ENCODE data around the gene DPM2.
A peak's percentile ranks its signal among the peaks of the same experiment; 100 is the strongest.

DPM2 gene

DNA sequence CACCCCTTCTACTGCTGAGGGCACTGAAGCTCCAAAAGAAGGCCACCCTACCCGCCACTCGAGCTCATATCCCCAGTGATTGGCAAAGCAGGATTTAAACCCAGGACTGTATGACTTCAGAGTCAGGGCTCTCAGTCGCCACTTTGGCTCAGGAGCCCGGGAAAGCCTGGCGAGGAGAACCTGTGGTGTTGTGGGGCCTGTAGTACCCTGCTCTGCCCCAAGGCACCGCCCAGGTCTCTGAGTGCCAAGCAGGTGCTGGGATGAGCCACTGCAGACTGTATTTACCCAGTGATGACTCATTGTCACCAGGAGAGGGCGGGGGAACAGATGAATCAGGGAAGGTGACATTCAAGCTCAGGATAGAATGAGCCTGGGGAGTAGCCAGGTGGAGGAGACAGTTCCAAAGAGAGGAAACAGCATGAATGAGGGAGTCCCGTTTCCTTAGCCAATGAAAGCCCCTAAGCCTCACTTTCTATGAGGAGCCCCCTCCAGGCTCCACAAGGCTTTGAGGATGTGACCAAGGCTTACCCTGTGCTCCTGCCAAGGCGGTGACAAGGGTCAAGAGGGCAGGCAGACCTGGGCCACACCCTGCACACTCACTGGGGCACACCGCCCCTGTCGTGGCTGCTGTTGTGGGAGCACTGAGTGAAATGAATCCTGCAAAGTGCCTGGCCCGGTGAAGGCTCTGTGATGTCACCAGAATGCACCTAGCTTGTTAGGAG, 17.8 kb upstream of the DPM2 start:
- Histone ChIP-seq H3K36me3 (ENCODE audit: low read length) (peaks cover 6% of the 10 kb centered on the region; the same call in 1 of the 2 replicates), H3K27ac (ENCODE audit: low read depth, low read length) (no peak overlapping the region; the same call in 1 of the 2 replicates)

DNA sequence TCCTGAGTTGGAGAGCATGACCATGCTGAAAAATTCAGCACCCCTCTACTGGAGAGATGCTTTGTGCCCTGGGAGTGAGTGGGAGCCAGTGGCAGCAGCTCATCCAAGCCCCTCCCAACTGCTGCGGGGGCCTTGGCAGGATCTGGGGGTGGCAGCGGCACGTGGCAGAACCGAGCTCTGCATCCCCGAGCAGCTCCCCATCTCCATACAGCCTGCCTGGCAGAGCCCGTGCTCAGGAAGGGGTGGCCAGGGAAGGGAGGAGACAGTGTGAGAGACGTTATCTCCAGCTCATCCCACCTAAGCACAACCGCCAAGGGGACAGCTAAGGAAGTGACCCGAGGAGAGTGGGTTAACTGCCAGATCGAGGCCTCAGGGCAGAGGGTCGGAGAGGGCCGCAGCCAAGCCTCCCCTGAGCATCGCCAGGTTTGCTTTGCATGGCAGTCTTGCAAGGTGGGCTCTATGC, 17.2 kb upstream of the DPM2 start:
- H3K9me2 ChIP-seq (replicated peaks; ENCODE audit: insufficient read depth, low read length): no peaks in the 10 kb centered on the region
- no peak overlapping the region for H3K4me2 ChIP-seq (ENCODE audit: low read depth, low read length, poor library complexity, severe bottlenecking)
- no peaks in the 10 kb centered on the region for H3K9me3 ChIP-seq (ENCODE audit: insufficient read depth, low read length)
- no peak for TF ChIP-seq EZH2phosphoT487 (conservative IDR thresholded peaks at IDR 0.05; ENCODE audit: low read length)
- TF ChIP-seq, protein P1, sequence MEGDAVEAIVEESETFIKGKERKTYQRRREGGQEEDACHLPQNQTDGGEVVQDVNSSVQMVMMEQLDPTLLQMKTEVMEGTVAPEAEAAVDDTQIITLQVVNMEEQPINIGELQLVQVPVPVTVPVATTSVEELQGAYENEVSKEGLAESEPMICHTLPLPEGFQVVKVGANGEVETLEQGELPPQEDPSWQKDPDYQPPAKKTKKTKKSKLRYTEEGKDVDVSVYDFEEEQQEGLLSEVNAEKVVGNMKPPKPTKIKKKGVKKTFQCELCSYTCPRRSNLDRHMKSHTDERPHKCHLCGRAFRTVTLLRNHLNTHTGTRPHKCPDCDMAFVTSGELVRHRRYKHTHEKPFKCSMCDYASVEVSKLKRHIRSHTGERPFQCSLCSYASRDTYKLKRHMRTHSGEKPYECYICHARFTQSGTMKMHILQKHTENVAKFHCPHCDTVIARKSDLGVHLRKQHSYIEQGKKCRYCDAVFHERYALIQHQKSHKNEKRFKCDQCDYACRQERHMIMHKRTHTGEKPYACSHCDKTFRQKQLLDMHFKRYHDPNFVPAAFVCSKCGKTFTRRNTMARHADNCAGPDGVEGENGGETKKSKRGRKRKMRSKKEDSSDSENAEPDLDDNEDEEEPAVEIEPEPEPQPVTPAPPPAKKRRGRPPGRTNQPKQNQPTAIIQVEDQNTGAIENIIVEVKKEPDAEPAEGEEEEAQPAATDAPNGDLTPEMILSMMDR (IDR thresholded peaks at IDR 0.05; ENCODE audit: insufficient read depth, low read length, poor library complexity, severe bottlenecking): no peak
- peaks cover 8% of the 10 kb centered on the region; the same call in 1 of the 2 replicates for H3F3A ChIP-seq (ENCODE audit: insufficient read depth)
- peaks cover 21% of the 10 kb centered on the region; the same call in 1 of the 2 replicates for H4K20me1 ChIP-seq (ENCODE audit: low read depth, low read length)
- no peak overlapping the region for H3K27ac ChIP-seq (ENCODE audit: low read depth, low read length)
- no peaks in the 10 kb centered on the region for H3K27me3 ChIP-seq (ENCODE audit: low read length)
- H3K79me2 ChIP-seq (ENCODE audit: insufficient read depth, low read length): peaks cover 98% of the 10 kb centered on the region
- H2AFZ ChIP-seq (ENCODE audit: low read depth, low read length, severe bottlenecking): no peak overlapping the region
- no peak overlapping the region for H3K4me3 ChIP-seq (ENCODE audit: insufficient read depth, low read length, poor library complexity, severe bottlenecking)
- H3K36me3 ChIP-seq (ENCODE audit: low read length): peaks cover 6% of the 10 kb centered on the region; the same call in 1 of the 2 replicates
- no peak overlapping the region for H3K9ac ChIP-seq (ENCODE audit: low read length)

More for the DNA sequence above, 17.8 kb upstream of the DPM2 start:
- TF ChIP-seq EZH2phosphoT487 (conservative IDR thresholded peaks at IDR 0.05; ENCODE audit: low read length): no peak
- TF ChIP-seq, protein P1 (IDR thresholded peaks at IDR 0.05; ENCODE audit: insufficient read depth, low read length, poor library complexity, severe bottlenecking): peak; percentile 65
- Histone ChIP-seq H3K9me2 (replicated peaks; ENCODE audit: insufficient read depth, low read length) (no peaks in the 10 kb centered on the region), H3K27me3 (ENCODE audit: low read length) (no peaks in the 10 kb centered on the region), H2AFZ (ENCODE audit: low read depth, low read length, severe bottlenecking) (no peak overlapping the region), H3K79me2 (ENCODE audit: insufficient read depth, low read length) (peaks cover 98% of the 10 kb centered on the region), H3F3A (ENCODE audit: insufficient read depth) (peaks cover 8% of the 10 kb centered on the region; the same call in 1 of the 2 replicates), H3K9ac (ENCODE audit: low read length) (no peak overlapping the region; the same call in 1 of the 2 replicates), H3K4me2 (ENCODE audit: low read depth, low read length, poor library complexity, severe bottlenecking) (peak overlapping the region; percentile 7), H3K9me3 (ENCODE audit: insufficient read depth, low read length) (no peaks in the 10 kb centered on the region), H4K20me1 (ENCODE audit: low read depth, low read length) (peaks cover 21% of the 10 kb centered on the region; the same call in 1 of the 2 replicates), H3K4me3 (ENCODE audit: insufficient read depth, low read length, poor library complexity, severe bottlenecking) (no peak overlapping the region)

DNA sequence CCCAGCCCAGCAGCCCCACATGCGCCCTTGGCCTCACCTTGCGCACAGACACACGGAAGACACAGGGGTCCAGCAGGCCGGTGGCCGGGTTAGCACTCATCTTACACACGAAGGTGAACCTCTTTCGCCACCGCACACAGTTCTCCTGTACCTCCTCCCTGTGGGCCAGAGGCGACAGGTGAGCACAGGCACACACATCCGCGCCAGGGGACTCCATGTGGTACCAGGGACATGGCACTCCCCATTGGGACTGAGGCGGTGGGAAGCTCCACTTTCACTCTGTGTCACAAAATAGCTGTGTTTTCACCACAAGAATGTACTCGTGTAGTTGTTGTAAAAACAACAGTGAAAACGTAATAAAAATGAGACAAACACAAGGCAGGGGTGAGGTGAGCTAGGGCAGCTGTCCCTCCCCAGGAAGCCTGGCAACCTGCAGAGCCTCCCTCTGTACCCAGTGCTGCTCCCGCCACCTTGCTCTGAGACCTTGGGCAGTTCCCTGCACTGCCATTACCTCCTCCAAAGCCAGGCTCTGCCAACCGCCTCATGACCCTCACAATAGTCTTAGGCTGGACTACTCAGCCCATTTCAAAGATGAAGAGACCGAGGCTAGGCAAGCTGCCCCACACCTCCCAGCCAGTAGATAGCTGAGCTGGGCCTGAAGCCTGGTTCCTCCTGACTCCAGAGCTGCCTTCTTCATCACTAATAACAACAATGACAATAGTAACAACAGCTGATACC, 16.3 kb upstream of the DPM2 start:
- H3K27ac ChIP-seq (ENCODE audit: low read depth, low read length): no peak overlapping the region
- no peaks in the 10 kb centered on the region for H3K27me3 ChIP-seq (ENCODE audit: low read length)
- no peaks in the 10 kb centered on the region for H3K9me3 ChIP-seq (ENCODE audit: insufficient read depth, low read length)
- no peak overlapping the region for H3K9ac ChIP-seq (ENCODE audit: low read length)
- peaks cover 2% of the 10 kb centered on the region; the same call in 1 of the 2 replicates for H3F3A ChIP-seq (ENCODE audit: insufficient read depth)
- H3K79me2 ChIP-seq (ENCODE audit: insufficient read depth, low read length): peaks cover 96% of the 10 kb centered on the region
- H4K20me1 ChIP-seq (ENCODE audit: low read depth, low read length): peaks cover 18% of the 10 kb centered on the region; the same call in 1 of the 2 replicates
- no peak overlapping the region for H3K4me3 ChIP-seq (ENCODE audit: insufficient read depth, low read length, poor library complexity, severe bottlenecking)
- H3K9me2 ChIP-seq (replicated peaks; ENCODE audit: insufficient read depth, low read length): no peaks in the 10 kb centered on the region
- H3K36me3 ChIP-seq (ENCODE audit: low read length): peaks cover 4% of the 10 kb centered on the region; the same call in 1 of the 2 replicates
- TF ChIP-seq EZH2phosphoT487 (conservative IDR thresholded peaks at IDR 0.05; ENCODE audit: low read length): no peak
- TF ChIP-seq, protein P1 (IDR thresholded peaks at IDR 0.05; ENCODE audit: insufficient read depth, low read length, poor library complexity, severe bottlenecking): no peak
- no peak overlapping the region for H2AFZ ChIP-seq (ENCODE audit: low read depth, low read length, severe bottlenecking)
- H3K4me2 ChIP-seq (ENCODE audit: low read depth, low read length, poor library complexity, severe bottlenecking): no peak overlapping the region
